NCI-H1417 treated with DMSO at 0.1 percent for 48 hours (cell line): Measurements from ENCODE around the gene SLC4A7.
A peak's percentile ranks its signal among the peaks of the same experiment; 100 is the strongest.
"Not testable (repeated sequence)": the region's sequence is repeated elsewhere in the genome, so short reads cannot be mapped to it uniquely, and the experiment has no call there.

Source experiments
- DNase-seq: peaks from one replicate; lab custom pipeline; 2025; lab: John Stamatoyannopoulos, UW

The SLC4A7 gene

GRCh38 chr3:27484015-27484844 is at the start of gene SLC4A7:
TSS of gene SLC4A7 (minus strand) at chr3:27484384. CDS start at chr3:27484126, 258 bp downstream.
- peak; percentile 47 for DNase-seq

GRCh38 chr3:27533261-27533607 is 49.0 kb upstream of the SLC4A7 start:
- no peak for DNase-seq

- DNase-seq = no peak
Observed at GRCh38 chr3:27532426-27533260, 48.5 kb upstream of the SLC4A7 start.

- not testable (repeated sequence) for DNase-seq
Observed at GRCh38 chr3:27531193-27531751, 47.1 kb upstream of the SLC4A7 start.

- no peak for DNase-seq
Observed at GRCh38 chr3:27528791-27529190, 44.6 kb upstream of the SLC4A7 start.

- no peak for DNase-seq
Observed at GRCh38 chr3:27526614-27527315, 42.6 kb upstream of the SLC4A7 start.

- DNase-seq = no peak
Observed at GRCh38 chr3:27521872-27522265, 37.7 kb upstream of the SLC4A7 start.

- no peak for DNase-seq
Observed at GRCh38 chr3:27521179-27521871, 37.1 kb upstream of the SLC4A7 start.

GRCh38 chr3:27511724-27512422 is 27.7 kb upstream of the SLC4A7 start:
- DNase-seq = no peak

- no peak for DNase-seq
Observed at GRCh38 chr3:27509376-27509775, 25.2 kb upstream of the SLC4A7 start.

GRCh38 chr3:27508424-27508823 is 24.2 kb upstream of the SLC4A7 start:
- no peak for DNase-seq

GRCh38 chr3:27507515-27508266 is 23.5 kb upstream of the SLC4A7 start:
- DNase-seq = no peak

GRCh38 chr3:27507111-27507510 is 22.9 kb upstream of the SLC4A7 start:
- no peak for DNase-seq

GRCh38 chr3:27504749-27505148 is 20.6 kb upstream of the SLC4A7 start:
- DNase-seq = no peak

GRCh38 chr3:27503526-27503925 is 19.3 kb upstream of the SLC4A7 start:
- no peak for DNase-seq

GRCh38 chr3:27501759-27502158 is 17.6 kb upstream of the SLC4A7 start:
- DNase-seq = no peak

- no peak for DNase-seq
Observed at GRCh38 chr3:27500986-27501385, 16.8 kb upstream of the SLC4A7 start.

GRCh38 chr3:27500035-27500434 is 15.9 kb upstream of the SLC4A7 start:
- DNase-seq = no peak

- no peak for DNase-seq
Observed at GRCh38 chr3:27494784-27495183, 10.6 kb upstream of the SLC4A7 start.

GRCh38 chr3:27488821-27489220 is 4.6 kb upstream of the SLC4A7 start:
- no peak for DNase-seq
